OCI-LY1 (cell line): ENCODE measurements around the gene HSPA12A.

Experiments
- H2AFZ ChIP-seq: fragments of 200-600 bp; sonication (generic), shearing (Covaris generic); 2 replicates; pipeline ENCODE4 v1.6.0; 2014; ENCODE audit warnings: antibody characterized with exemption, mild to moderate bottlenecking, low read length
- H3F3A ChIP-seq: fragments of 200-600 bp; sonication (generic), shearing (Covaris generic); 2 replicates; pipeline ENCODE4 v1.6.0; 2014; ENCODE audit warnings: mild to moderate bottlenecking, antibody characterized with exemption, low read length, moderate library complexity; ENCODE audit not compliant: insufficient read depth
- H3K27ac ChIP-seq: fragments of 200-600 bp; sonication (generic); 2 replicates; pipeline ENCODE4 v1.5.1; 2014; ENCODE audit warnings: low read length, mixed run types, mild to moderate bottlenecking, low read depth; ENCODE audit not compliant: poor library complexity, severe bottlenecking
- H3K27me3 ChIP-seq: fragments of 200-600 bp; sonication (generic); 2 replicates; pipeline ENCODE4 v1.6.0; 2014; ENCODE audit warnings: antibody characterized with exemption, mild to moderate bottlenecking, low read length, moderate library complexity; ENCODE audit not compliant: insufficient read depth
- H3K36me3 ChIP-seq: fragments of 200-600 bp; sonication (generic); 2 replicates; pipeline ENCODE4 v1.6.1; 2014; ENCODE audit warnings: mild to moderate bottlenecking, antibody characterized with exemption, low read length, moderate library complexity, mixed read lengths; ENCODE audit not compliant: insufficient read depth
- H3K4me1 ChIP-seq: fragments of 200-600 bp; sonication (generic); 2 replicates; pipeline ENCODE4 v1.5.1; 2014; ENCODE audit warnings: mild to moderate bottlenecking, low read length, moderate library complexity; ENCODE audit not compliant: insufficient read depth, severe bottlenecking
- H3K4me2 ChIP-seq: fragments of 200-600 bp; sonication (generic), shearing (Covaris generic); 2 replicates; pipeline ENCODE4 v1.6.1; 2014; ENCODE audit warnings: low read length
- H3K4me3 ChIP-seq: fragments of 200-600 bp; sonication (generic); 2 replicates; pipeline ENCODE4 v1.5.1; 2014; ENCODE audit warnings: low read length, low read depth, mild to moderate bottlenecking, mixed read lengths; ENCODE audit not compliant: poor library complexity, severe bottlenecking
- H3K79me2 ChIP-seq: fragments of 200-600 bp; shearing (Covaris generic); 2 replicates; pipeline ENCODE4 v1.6.1; 2016; ENCODE audit warnings: mixed run types, low read length, mixed read lengths; ENCODE audit not compliant: insufficient read depth
- H3K9ac ChIP-seq: fragments of 200-600 bp; sonication (generic), shearing (Covaris generic); 2 replicates; pipeline ENCODE4 v1.6.1; 2014; ENCODE audit warnings: mild to moderate bottlenecking, low read length, mixed read lengths
- H3K9me2 ChIP-seq: fragments of 200-600 bp; sonication (generic), shearing (Covaris generic); 2 replicates; pipeline ENCODE4 v1.6.1; 2014; ENCODE audit warnings: low read depth, mild to moderate bottlenecking, low read length, mixed read lengths
- H3K9me3 ChIP-seq: fragments of 200-600 bp; shearing (Covaris generic); 2 replicates; pipeline ENCODE4 v1.6.1; 2014; ENCODE audit warnings: low read length, mixed read lengths
- H4K20me1 ChIP-seq: fragments of 200-600 bp; sonication (generic), shearing (Covaris generic); 2 replicates; pipeline ENCODE4 v1.6.0; 2016; ENCODE audit warnings: mild to moderate bottlenecking, low read length; ENCODE audit not compliant: insufficient read depth
- CTCF ChIP-seq: fragments of 200-600 bp; sonication (generic), shearing (Covaris generic); IDR thresholded peaks from 2 replicates; pipeline ENCODE4 v1.5.1; 2017; ENCODE audit warnings: mild to moderate bottlenecking, antibody characterized with exemption, low read length, moderate library complexity, mixed read lengths
- EZH2 ChIP-seq: fragments of 200-600 bp; sonication (generic), shearing (Covaris generic); IDR thresholded peaks from 2 replicates; pipeline ENCODE4 v1.8.0; 2017; ENCODE audit warnings: borderline replicate concordance, mixed run types, mild to moderate bottlenecking, antibody characterized with exemption, low read length, moderate library complexity, mixed read lengths

HSPA12A gene

GRCh38 chr10:116729243-116729642, 13.1 kb downstream of the HSPA12A start:
- Histone ChIP-seq H3K27ac (no peak overlapping the region), H3K4me3 (no peak overlapping the region), H3K4me1 (no peaks in the 10 kb centered on the region), H4K20me1 (no peaks in the 10 kb centered on the region), H3K9ac (no peak overlapping the region), H3K4me2 (no peak overlapping the region), H3K9me3 (no peaks in the 10 kb centered on the region), H3F3A (no peaks in the 10 kb centered on the region), H3K36me3 (no peaks in the 10 kb centered on the region), H2AFZ (no peak overlapping the region), H3K27me3 (no peaks in the 10 kb centered on the region), H3K79me2 (no peaks in the 10 kb centered on the region), H3K9me2 (no peaks in the 10 kb centered on the region)
- TF ChIP-seq EZH2 (no peak), CTCF (no peak)

- no peaks in the 10 kb centered on the region for H4K20me1 ChIP-seq
- TF ChIP-seq EZH2 (no peak), CTCF (no peak)
- H2AFZ ChIP-seq = no peak overlapping the region
- no peak overlapping the region for H3K4me3 ChIP-seq
- no peaks in the 10 kb centered on the region for H3K79me2 ChIP-seq
- H3K27ac ChIP-seq = no peak overlapping the region
- no peaks in the 10 kb centered on the region for H3F3A ChIP-seq
- no peaks in the 10 kb centered on the region for H3K27me3 ChIP-seq
- H3K4me1 ChIP-seq = no peaks in the 10 kb centered on the region
- no peak overlapping the region for H3K4me2 ChIP-seq
- no peaks in the 10 kb centered on the region for H3K9me3 ChIP-seq
- no peaks in the 10 kb centered on the region for H3K9me2 ChIP-seq
- H3K36me3 ChIP-seq = no peaks in the 10 kb centered on the region
- no peak overlapping the region for H3K9ac ChIP-seq
Measured at GRCh38 chr10:116728526-116729096, 13.8 kb downstream of the HSPA12A start.

GRCh38 chr10:116723428-116724281, 18.7 kb downstream of the HSPA12A start:
- no peak for TF ChIP-seq CTCF
- TF ChIP-seq EZH2 = no peak
- H4K20me1 ChIP-seq = no peaks in the 10 kb centered on the region
- H3K4me2 ChIP-seq = no peak overlapping the region
- no peaks in the 10 kb centered on the region for H3K9me2 ChIP-seq
- H3K27ac ChIP-seq = no peak overlapping the region
- no peaks in the 10 kb centered on the region for H3K79me2 ChIP-seq
- H3K9ac ChIP-seq = no peak overlapping the region
- H3F3A ChIP-seq = no peaks in the 10 kb centered on the region
- no peaks in the 10 kb centered on the region for H3K9me3 ChIP-seq
- H3K4me3 ChIP-seq = no peak overlapping the region
- H3K27me3 ChIP-seq = 0 out of 2 replicates have a peak, but pooled peaks cover 4% of the 10 kb centered on the region
- H3K4me1 ChIP-seq = no peaks in the 10 kb centered on the region
- no peak overlapping the region for H2AFZ ChIP-seq
- no peaks in the 10 kb centered on the region for H3K36me3 ChIP-seq
